ENCODE results near the gene GLO1. TPM values are rescaled to one million over a fixed set of nuclear protein-coding genes. Genes with fewer than 3 reads are reported as not detected.

Gene GLO1
- total RNA-seq, 1 experiment from 2014 or later = 66.7 TPM

DNA sequence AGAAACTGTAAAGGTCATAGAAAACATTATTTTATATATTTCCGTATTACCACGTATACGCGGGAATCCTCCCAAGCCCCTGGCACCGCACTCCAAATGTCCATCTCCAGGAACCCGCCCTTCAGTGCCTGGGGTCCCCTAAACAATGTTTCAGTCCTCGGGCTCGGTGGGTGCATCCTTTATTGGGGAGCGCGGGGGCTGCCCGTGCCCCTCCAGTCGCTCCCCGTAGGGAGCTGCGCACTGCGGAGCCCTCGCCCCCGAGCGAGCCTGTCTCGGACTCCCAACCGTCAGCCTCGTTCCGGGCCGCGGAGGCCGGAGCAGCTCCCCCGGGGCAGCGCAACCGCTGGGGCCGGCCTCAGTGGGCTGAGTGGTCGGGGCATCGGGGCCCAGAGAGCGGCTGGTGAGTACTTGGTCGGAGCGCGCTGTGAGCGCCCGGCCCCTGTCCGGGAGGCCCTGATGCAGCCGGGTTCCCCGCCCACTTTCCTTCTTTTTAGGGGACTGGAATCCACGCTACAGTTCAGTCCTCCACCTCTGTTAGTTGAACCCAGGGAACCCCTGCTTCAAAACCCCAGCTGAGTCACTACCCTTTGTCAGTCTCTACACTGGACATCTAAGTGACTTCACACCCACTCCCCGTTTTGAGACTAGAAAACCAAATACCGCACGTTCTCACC, 12.2 kb upstream of the GLO1 start, which contains the start of gene DNAH8:
TSS of gene DNAH8 (plus strand) at position 296 of the 674 bp plus-strand sequence. CDS start 7,499 bp downstream, outside the sequence.
- Mint-ChIP-seq H3K9me3 (ENCODE audit: unreplicated experiment) (no peaks in the 10 kb centered on the region), H3K27ac (ENCODE audit: low read depth, unreplicated experiment) (no peak within 1 kb of the TSS), H3K27me3 (ENCODE audit: insufficient read depth, unreplicated experiment) (peaks cover 4% of the 10 kb centered on the region), H3K36me3 (ENCODE audit: insufficient read depth, unreplicated experiment) (no peaks in the 10 kb centered on the region), H3K4me3 (ENCODE audit: unreplicated experiment) (no peak within 1 kb of the TSS), H3K4me1 (ENCODE audit: insufficient read depth, unreplicated experiment) (no peaks in the 10 kb centered on the region)
- no TSS peak for BruUV-seq (replicated peaks)
- intact Hi-C loops (cut with micrococcal nuclease) = no loop called here
- ChIA-PET CTCF (interaction anchor here (1.9 kb wide), 1 partner anchor 157 kb away, joined by 7 read pairs; no protein-coding TSS in a partner anchor), POLR2A (interaction anchor here (1.0 to 1.3 kb wide), 2 partner anchors 11 to 13 kb away, joined by 3 to 4 read pairs; no protein-coding TSS in a partner anchor)
- TF ChIP-seq CTCF (IDR thresholded peaks at IDR 0.05; ENCODE audit: unreplicated experiment) = no peak
- no peak for DNase-seq (ENCODE audit: unreplicated experiment)

GRCh38 chr6:38714239-38715015, 11.5 kb upstream of the GLO1 start:
- intact Hi-C loops (cut with micrococcal nuclease) = no loop called here
- POLR2A ChIA-PET = interaction anchor here (1.0 to 1.3 kb wide), 2 partner anchors 10 to 13 kb away, joined by 3 to 4 read pairs; no protein-coding TSS in a partner anchor
- no TSS peak for BruUV-seq (replicated peaks)
- CTCF ChIA-PET = interaction anchor here (0.6 to 1.9 kb wide), 4 partner anchors 35 to 1084 kb away, joined by 3 to 7 read pairs (median 5); no protein-coding TSS in a partner anchor
- Mint-ChIP-seq H3K27me3 (ENCODE audit: insufficient read depth, unreplicated experiment) (peaks cover 11% of the 10 kb centered on the region), H3K4me1 (ENCODE audit: insufficient read depth, unreplicated experiment) (no peaks in the 10 kb centered on the region), H3K4me3 (ENCODE audit: unreplicated experiment) (no peak overlapping the region), H3K27ac (ENCODE audit: low read depth, unreplicated experiment) (no peak overlapping the region), H3K9me3 (ENCODE audit: unreplicated experiment) (no peaks in the 10 kb centered on the region), H3K36me3 (ENCODE audit: insufficient read depth, unreplicated experiment) (no peaks in the 10 kb centered on the region)
- no peak for DNase-seq (ENCODE audit: unreplicated experiment)
- no peak for TF ChIP-seq CTCF (IDR thresholded peaks at IDR 0.05; ENCODE audit: unreplicated experiment)

DNA sequence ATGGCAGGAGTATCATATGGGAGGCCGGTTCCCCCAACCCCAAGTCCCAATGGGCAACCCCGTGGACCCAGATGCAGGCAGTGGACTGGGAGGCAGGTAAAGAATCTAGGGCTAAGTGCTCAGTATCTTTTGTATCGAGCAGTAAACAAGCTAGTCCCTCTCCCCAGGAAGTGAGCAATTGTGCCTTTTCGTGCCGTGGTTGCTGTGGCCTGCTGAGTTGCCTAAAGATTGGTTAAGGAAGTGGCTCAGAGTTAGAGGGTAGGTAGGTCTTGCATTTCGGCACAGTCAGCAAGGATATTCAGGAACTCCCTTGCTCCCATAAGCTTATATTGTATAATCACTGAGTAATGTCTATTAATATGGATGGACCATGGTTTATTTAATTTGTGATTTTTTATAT, 10.9 kb upstream of the GLO1 start:
- TF ChIP-seq CTCF (IDR thresholded peaks at IDR 0.05; ENCODE audit: unreplicated experiment) = no peak
- no TSS peak for BruUV-seq (replicated peaks)
- H3K4me1 Mint-ChIP-seq (ENCODE audit: insufficient read depth, unreplicated experiment) = no peaks in the 10 kb centered on the region
- H3K36me3 Mint-ChIP-seq (ENCODE audit: insufficient read depth, unreplicated experiment) = no peaks in the 10 kb centered on the region
- ChIA-PET CTCF (interaction anchor here (0.6 to 1.9 kb wide), 5 partner anchors 10 to 1083 kb away, joined by 3 to 7 read pairs (median 4); no protein-coding TSS in a partner anchor), POLR2A (interaction anchor here (1.0 to 1.3 kb wide), 3 partner anchors 10 to 12 kb away, joined by 3 to 5 read pairs (median 4); partner anchors contain the start of gene GLO1)
- intact Hi-C loops (cut with micrococcal nuclease) = no loop called here
- no peak for DNase-seq (ENCODE audit: unreplicated experiment)
- peaks cover 11% of the 10 kb centered on the region for H3K27me3 Mint-ChIP-seq (ENCODE audit: insufficient read depth, unreplicated experiment)
- no peaks in the 10 kb centered on the region for H3K9me3 Mint-ChIP-seq (ENCODE audit: unreplicated experiment)
- H3K27ac Mint-ChIP-seq (ENCODE audit: low read depth, unreplicated experiment) = no peak overlapping the region
- no peak overlapping the region for H3K4me3 Mint-ChIP-seq (ENCODE audit: unreplicated experiment)

DNA sequence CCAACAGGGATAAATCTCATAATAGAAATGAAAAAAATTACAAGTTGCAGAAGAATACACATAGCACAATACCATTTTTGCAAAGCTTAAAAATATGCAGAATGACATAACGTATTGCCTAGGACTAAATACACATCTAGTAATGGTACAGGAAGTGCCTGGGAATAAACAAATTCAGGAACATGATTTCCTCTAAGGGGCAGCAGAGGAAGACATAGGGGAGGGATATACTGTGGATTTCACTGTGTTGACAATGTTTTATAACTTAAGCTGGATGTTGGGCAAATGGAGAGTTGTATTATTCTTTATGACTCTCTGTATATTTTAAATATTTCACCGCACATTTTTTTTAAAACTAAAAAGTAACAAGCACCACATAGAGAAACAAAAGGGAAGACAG, 5.6 kb upstream of the GLO1 start:
- ChIA-PET CTCF (interaction anchor here (0.7 kb wide), 1 partner anchor 174 kb away, joined by 3 read pairs; no protein-coding TSS in a partner anchor), POLR2A (interaction anchor here (0.7 kb wide), 1 partner anchor 26 kb away, joined by 3 read pairs; no protein-coding TSS in a partner anchor)
- no peaks in the 10 kb centered on the region for H3K4me1 Mint-ChIP-seq (ENCODE audit: insufficient read depth, unreplicated experiment)
- H3K4me3 Mint-ChIP-seq (ENCODE audit: unreplicated experiment) = no peak overlapping the region
- no peak for DNase-seq (ENCODE audit: unreplicated experiment)
- peaks cover 11% of the 10 kb centered on the region for H3K27me3 Mint-ChIP-seq (ENCODE audit: insufficient read depth, unreplicated experiment)
- no peak for TF ChIP-seq CTCF (IDR thresholded peaks at IDR 0.05; ENCODE audit: unreplicated experiment)
- BruUV-seq (replicated peaks) = no TSS peak
- intact Hi-C loops (cut with micrococcal nuclease) = no loop called here
- no peak overlapping the region for H3K27ac Mint-ChIP-seq (ENCODE audit: low read depth, unreplicated experiment)
- H3K9me3 Mint-ChIP-seq (ENCODE audit: unreplicated experiment) = no peaks in the 10 kb centered on the region
- no peaks in the 10 kb centered on the region for H3K36me3 Mint-ChIP-seq (ENCODE audit: insufficient read depth, unreplicated experiment)
